ENCODE measurements around the gene HBM. TPM values are rescaled to one million over a fixed set of nuclear protein-coding genes. Genes with fewer than 3 reads are reported as not detected.
"Not testable (repeated sequence)": the region's sequence is repeated elsewhere in the genome, so short reads cannot be mapped to it uniquely, and the experiment has no call there.

Gene HBM
- total RNA-seq, 2 experiments from 2014 or later = not detected

DNA sequence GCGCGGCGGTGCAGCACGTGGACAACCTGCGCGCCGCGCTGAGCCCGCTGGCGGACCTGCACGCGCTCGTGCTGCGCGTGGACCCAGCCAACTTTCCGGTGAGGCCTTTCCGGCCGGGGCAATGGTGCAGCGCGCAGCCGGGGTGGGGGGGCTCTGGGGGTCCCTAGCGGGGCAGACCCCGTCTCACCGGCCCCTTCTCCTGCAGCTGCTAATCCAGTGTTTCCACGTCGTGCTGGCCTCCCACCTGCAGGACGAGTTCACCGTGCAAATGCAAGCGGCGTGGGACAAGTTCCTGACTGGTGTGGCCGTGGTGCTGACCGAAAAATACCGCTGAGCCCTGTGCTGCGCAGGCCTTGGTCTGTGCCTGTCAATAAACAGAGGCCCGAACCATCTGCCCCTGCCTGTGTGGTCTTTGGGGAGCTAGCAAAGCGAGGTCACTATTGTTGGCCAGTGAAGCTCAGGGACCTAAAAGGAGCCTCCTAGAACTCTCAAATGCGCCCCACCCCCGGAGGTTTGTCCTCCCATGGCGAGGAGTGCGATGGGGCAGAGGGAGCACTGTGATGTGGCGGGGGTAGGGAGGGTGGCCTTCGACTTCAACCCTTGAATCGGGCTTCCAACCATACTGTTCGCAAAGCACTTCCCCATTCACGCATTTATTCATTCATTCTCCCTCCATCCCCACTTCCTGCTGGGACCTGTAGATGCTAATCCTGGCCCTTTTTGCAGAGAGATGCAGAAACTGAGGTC, 770 bp downstream of the HBM start:
- Mint-ChIP-seq H3K4me3 (no peak overlapping the region), H3K9me3 (no peaks in the 10 kb centered on the region), H3K4me1 (peaks cover 8% of the 10 kb centered on the region), H3K36me3 (ENCODE audit: low read depth) (no peaks in the 10 kb centered on the region), H3K27me3 (peaks cover 50% of the 10 kb centered on the region), H3K27ac (no peak overlapping the region)
- ChIA-PET POLR2A (no interaction called here), CTCF (no interaction called here)
- DNase-seq = no peak

- H3K36me3 Mint-ChIP-seq (ENCODE audit: low read depth) = no peaks in the 10 kb centered on the region
- no peak for DNase-seq
- peaks cover 54% of the 10 kb centered on the region for H3K27me3 Mint-ChIP-seq
- no peaks in the 10 kb centered on the region for H3K9me3 Mint-ChIP-seq
- ChIA-PET POLR2A (no interaction called here), CTCF (no interaction called here)
- no peak overlapping the region for H3K4me3 Mint-ChIP-seq
- H3K27ac Mint-ChIP-seq = no peak overlapping the region
- peaks cover 8% of the 10 kb centered on the region for H3K4me1 Mint-ChIP-seq
These were observed 1.4 kb downstream of the HBM start for GRCh38 chr16:167122-167690.

DNA sequence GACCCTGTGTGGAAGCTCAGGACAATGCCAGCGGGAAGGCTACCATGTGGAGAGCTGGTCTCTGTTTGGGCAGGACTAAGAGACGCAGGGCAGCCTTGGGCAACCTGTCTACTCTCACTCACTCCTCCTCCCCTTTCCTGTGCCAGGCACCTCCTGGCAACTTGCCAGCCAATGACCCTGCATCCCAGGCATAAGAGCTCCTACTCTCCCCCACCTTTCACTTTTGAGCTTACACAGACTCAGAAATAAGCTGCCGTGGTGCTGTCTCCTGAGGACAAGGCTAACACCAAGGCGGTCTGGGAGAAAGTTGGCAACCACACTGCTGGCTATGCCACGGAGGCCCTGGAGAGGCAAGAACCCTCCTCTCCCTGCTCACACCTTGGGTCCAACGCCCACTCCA, 2.6 kb downstream of the HBM start:
- H3K27ac Mint-ChIP-seq = no peak overlapping the region
- no peaks in the 10 kb centered on the region for H3K9me3 Mint-ChIP-seq
- no peaks in the 10 kb centered on the region for H3K36me3 Mint-ChIP-seq (ENCODE audit: low read depth)
- H3K4me1 Mint-ChIP-seq = peaks cover 10% of the 10 kb centered on the region
- no peak overlapping the region for H3K4me3 Mint-ChIP-seq
- H3K27me3 Mint-ChIP-seq = peaks cover 56% of the 10 kb centered on the region
- ChIA-PET CTCF (interaction anchor here (0.6 to 1.4 kb wide), 3 partner anchors 50 to 83 kb away, joined by 3 to 5 read pairs (median 3); no protein-coding TSS in a partner anchor), POLR2A (no interaction called here)
- DNase-seq = no peak

- DNase-seq = no peak
- Mint-ChIP-seq H3K27ac (no peak overlapping the region), H3K36me3 (ENCODE audit: low read depth) (no peaks in the 10 kb centered on the region), H3K9me3 (no peaks in the 10 kb centered on the region), H3K4me1 (peaks cover 12% of the 10 kb centered on the region), H3K4me3 (no peak overlapping the region), H3K27me3 (peaks cover 59% of the 10 kb centered on the region)
- CTCF ChIA-PET = interaction anchor here (1.2 to 1.4 kb wide), 2 partner anchors 51 to 62 kb away, joined by 3 to 5 read pairs; no protein-coding TSS in a partner anchor
- POLR2A ChIA-PET = no interaction called here
These were observed 3.2 kb downstream of the HBM start for GRCh38 chr16:169014-169413.

- H3K4me1 Mint-ChIP-seq = peaks cover 16% of the 10 kb centered on the region
- H3K4me3 Mint-ChIP-seq; H3K36me3 Mint-ChIP-seq (ENCODE audit: low read depth); POLR2A ChIA-PET; DNase-seq; H3K27ac Mint-ChIP-seq; H3K9me3 Mint-ChIP-seq: not testable (repeated sequence)
- peaks cover 69% of the 10 kb centered on the region for H3K27me3 Mint-ChIP-seq
- CTCF ChIA-PET = interaction anchor here (0.9 kb wide), 2 partner anchors 29 to 65 kb away, joined by 3 to 5 read pairs; partner anchors contain the start of gene FAM234A
These were observed 4.3 kb downstream of the HBM start for GRCh38 chr16:170088-170507.

GRCh38 chr16:170788-171187, 5.0 kb downstream of the HBM start:
- no peak for DNase-seq
- H3K4me3 Mint-ChIP-seq = no peak overlapping the region
- ChIA-PET CTCF (interaction anchor here (0.9 kb wide), 2 partner anchors 30 to 64 kb away, joined by 3 to 5 read pairs; partner anchors contain the start of gene FAM234A), POLR2A (no interaction called here)
- no peak overlapping the region for H3K27ac Mint-ChIP-seq
- H3K27me3 Mint-ChIP-seq = peaks cover 71% of the 10 kb centered on the region
- no peaks in the 10 kb centered on the region for H3K36me3 Mint-ChIP-seq (ENCODE audit: low read depth)
- H3K9me3 Mint-ChIP-seq = no peaks in the 10 kb centered on the region
- H3K4me1 Mint-ChIP-seq = peaks cover 17% of the 10 kb centered on the region

- H3K27ac Mint-ChIP-seq; POLR2A ChIA-PET; DNase-seq; H3K9me3 Mint-ChIP-seq; CTCF ChIA-PET; H3K4me3 Mint-ChIP-seq; H3K36me3 Mint-ChIP-seq (ENCODE audit: low read depth): not testable (repeated sequence)
- H3K4me1 Mint-ChIP-seq = peaks cover 15% of the 10 kb centered on the region
- peaks cover 61% of the 10 kb centered on the region for H3K27me3 Mint-ChIP-seq
These were observed 6.7 kb downstream of the HBM start, which contains the start of gene HBA2 for GRCh38 chr16:172374-172941. HBA2 (plus strand) TSS chr16:172876; CDS start chr16:172913, 37 bp downstream.

GRCh38 chr16:173211-173854, 7.6 kb downstream of the HBM start:
- H3K4me1 Mint-ChIP-seq = peaks cover 15% of the 10 kb centered on the region
- CTCF ChIA-PET; H3K36me3 Mint-ChIP-seq (ENCODE audit: low read depth); POLR2A ChIA-PET; H3K27ac Mint-ChIP-seq; H3K9me3 Mint-ChIP-seq; DNase-seq; H3K4me3 Mint-ChIP-seq: not testable (repeated sequence)
- peaks cover 64% of the 10 kb centered on the region for H3K27me3 Mint-ChIP-seq

DNA sequence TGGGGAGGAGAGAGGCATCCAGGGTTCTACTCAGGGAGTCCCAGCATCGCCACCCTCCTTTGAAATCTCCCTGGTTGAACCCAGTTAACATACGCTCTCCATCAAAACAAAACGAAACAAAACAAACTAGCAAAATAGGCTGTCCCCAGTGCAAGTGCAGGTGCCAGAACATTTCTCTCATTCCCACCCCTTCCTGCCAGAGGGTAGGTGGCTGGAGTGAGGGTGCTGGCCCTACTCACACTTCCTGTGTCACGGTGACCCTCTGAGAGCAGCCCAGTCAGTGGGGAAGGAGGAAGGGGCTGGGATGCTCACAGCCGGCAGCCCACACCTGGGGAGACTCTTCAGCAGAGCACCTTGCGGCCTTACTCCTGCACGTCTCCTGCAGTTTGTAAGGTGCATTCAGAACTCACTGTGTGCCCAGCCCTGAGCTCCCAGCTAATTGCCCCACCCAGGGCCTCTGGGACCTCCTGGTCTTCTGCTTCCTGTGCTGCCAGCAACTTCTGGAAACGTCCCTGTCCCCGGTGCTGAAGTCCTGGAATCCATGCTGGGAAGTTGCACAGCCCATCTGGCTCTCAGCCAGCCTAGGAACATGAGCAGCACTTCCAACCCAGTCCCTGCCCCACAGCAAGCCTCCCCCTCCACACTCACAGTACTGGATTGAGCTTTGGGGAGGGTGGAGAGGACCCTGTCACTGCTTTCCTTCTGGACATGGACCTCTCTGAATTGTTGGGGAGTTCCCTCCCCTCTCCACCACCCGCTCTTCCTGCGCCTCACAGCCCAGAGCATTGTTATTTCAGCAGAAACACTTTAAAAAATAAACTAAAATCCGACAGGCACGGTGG, 8.4 kb downstream of the HBM start:
- Mint-ChIP-seq H3K4me1 (peaks cover 12% of the 10 kb centered on the region), H3K27me3 (peaks cover 59% of the 10 kb centered on the region)
- H3K4me3 Mint-ChIP-seq; POLR2A ChIA-PET; H3K9me3 Mint-ChIP-seq; H3K27ac Mint-ChIP-seq; DNase-seq; H3K36me3 Mint-ChIP-seq (ENCODE audit: low read depth): not testable (repeated sequence)
- CTCF ChIA-PET = interaction anchor here (0.7 to 1.0 kb wide), 2 partner anchors 67 to 70 kb away, joined by 3 read pairs; no protein-coding TSS in a partner anchor

- CTCF ChIA-PET = interaction anchor here (0.7 to 1.0 kb wide), 3 partner anchors 58 to 71 kb away, joined by 3 read pairs; no protein-coding TSS in a partner anchor
- Mint-ChIP-seq H3K36me3 (ENCODE audit: low read depth) (no peaks in the 10 kb centered on the region), H3K4me1 (peaks cover 14% of the 10 kb centered on the region), H3K27me3 (peaks cover 58% of the 10 kb centered on the region), H3K4me3 (no peak overlapping the region), H3K9me3 (no peaks in the 10 kb centered on the region), H3K27ac (no peak overlapping the region)
- POLR2A ChIA-PET = interaction anchor here (1.1 kb wide), 1 partner anchor 17 kb away, joined by 3 read pairs; no protein-coding TSS in a partner anchor
- no peak for DNase-seq
These were observed 9.5 kb downstream of the HBM start for GRCh38 chr16:175011-175949.

DNA sequence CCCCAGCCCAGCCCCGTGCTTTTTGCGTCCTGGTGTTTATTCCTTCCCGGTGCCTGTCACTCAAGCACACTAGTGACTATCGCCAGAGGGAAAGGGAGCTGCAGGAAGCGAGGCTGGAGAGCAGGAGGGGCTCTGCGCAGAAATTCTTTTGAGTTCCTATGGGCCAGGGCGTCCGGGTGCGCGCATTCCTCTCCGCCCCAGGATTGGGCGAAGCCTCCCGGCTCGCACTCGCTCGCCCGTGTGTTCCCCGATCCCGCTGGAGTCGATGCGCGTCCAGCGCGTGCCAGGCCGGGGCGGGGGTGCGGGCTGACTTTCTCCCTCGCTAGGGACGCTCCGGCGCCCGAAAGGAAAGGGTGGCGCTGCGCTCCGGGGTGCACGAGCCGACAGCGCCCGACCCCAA, 10.2 kb downstream of the HBM start:
- DNase-seq; H3K27ac Mint-ChIP-seq; CTCF ChIA-PET; H3K36me3 Mint-ChIP-seq (ENCODE audit: low read depth); H3K9me3 Mint-ChIP-seq; H3K4me3 Mint-ChIP-seq: not testable (repeated sequence)
- Mint-ChIP-seq H3K27me3 (peaks cover 53% of the 10 kb centered on the region), H3K4me1 (peaks cover 15% of the 10 kb centered on the region)
- POLR2A ChIA-PET = interaction anchor here (1.1 kb wide), 1 partner anchor 18 kb away, joined by 3 read pairs; no protein-coding TSS in a partner anchor

Measured in activated CD4-positive, alpha-beta memory T cell treated with anti-CD3 and anti-CD28 coated beads, Interleukin-2, amount 10 ng/mL, durations not matched to agents 7 days and 5 days (primary cell).